ENCODE data around the gene LEMD1. TPM values are rescaled to one million over a fixed set of nuclear protein-coding genes. Genes with fewer than 3 reads are reported as not detected.

The LEMD1 gene, protein sequence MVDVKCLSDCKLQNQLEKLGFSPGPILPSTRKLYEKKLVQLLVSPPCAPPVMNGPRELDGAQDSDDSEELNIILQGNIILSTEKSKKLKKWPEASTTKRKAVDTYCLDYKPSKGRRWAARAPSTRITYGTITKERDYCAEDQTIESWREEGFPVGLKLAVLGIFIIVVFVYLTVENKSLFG
- 1 to 10 TPM; 2.2 to 2.5 TPM for total RNA-seq

- no peak within 1 kb of the TSS for H3K4me3 Mint-ChIP-seq
- intact Hi-C loops (cut with micrococcal nuclease), result no loop called here
- no peak for DNase-seq
- no peaks in the 10 kb centered on the region for H3K4me1 Mint-ChIP-seq (ENCODE audit: low read depth)
- ChIA-PET POLR2A (no interaction called here), CTCF (interaction anchor here (1.3 to 3.2 kb wide), 4 partner anchors 9 to 103 kb away, joined by 4 to 18 read pairs (median 6); no protein-coding TSS in a partner anchor)
- peaks cover 17% of the 10 kb centered on the region for H3K27me3 Mint-ChIP-seq
- H3K36me3 Mint-ChIP-seq, result no peaks in the 10 kb centered on the region
- H3K27ac Mint-ChIP-seq, result no peak within 1 kb of the TSS
- H3K9me3 Mint-ChIP-seq, result no peaks in the 10 kb centered on the region
Measured at GRCh38 chr1:205421798-205422197, at the start of gene LEMD1. Gene LEMD1, minus strand, starts transcription at chr1:205422056. Its CDS starts 1,520 bp downstream, at chr1:205420536.

GRCh38 chr1:205470131-205470530 lies 48.3 kb upstream of the LEMD1 start:
- Mint-ChIP-seq H3K27me3 (peaks cover 40% of the 10 kb centered on the region), H3K4me1 (ENCODE audit: low read depth) (no peaks in the 10 kb centered on the region), H3K4me3 (no peak overlapping the region), H3K9me3 (peaks cover 7% of the 10 kb centered on the region), H3K27ac (no peak overlapping the region), H3K36me3 (peaks cover 7% of the 10 kb centered on the region)
- intact Hi-C loops (cut with micrococcal nuclease), result no loop called here
- no peak for DNase-seq
- ChIA-PET POLR2A (no interaction called here), CTCF (interaction anchor here (1.6 to 10.3 kb wide), 2 partner anchors 17 to 116 kb away, joined by 4 to 75 read pairs; no protein-coding TSS in a partner anchor)

- Mint-ChIP-seq H3K9me3 (no peaks in the 10 kb centered on the region), H3K27ac (no peak overlapping the region), H3K4me1 (ENCODE audit: low read depth) (no peaks in the 10 kb centered on the region), H3K27me3 (peaks cover 15% of the 10 kb centered on the region), H3K36me3 (no peaks in the 10 kb centered on the region), H3K4me3 (no peak overlapping the region)
- ChIA-PET CTCF (interaction anchor here (1.5 kb wide), 1 partner anchor 19 kb away, joined by 13 read pairs; no protein-coding TSS in a partner anchor), POLR2A (no interaction called here)
- DNase-seq, result no peak
- intact Hi-C loops (cut with micrococcal nuclease), result no loop called here
Measured at GRCh38 chr1:205466595-205467220, 44.9 kb upstream of the LEMD1 start.

DNA sequence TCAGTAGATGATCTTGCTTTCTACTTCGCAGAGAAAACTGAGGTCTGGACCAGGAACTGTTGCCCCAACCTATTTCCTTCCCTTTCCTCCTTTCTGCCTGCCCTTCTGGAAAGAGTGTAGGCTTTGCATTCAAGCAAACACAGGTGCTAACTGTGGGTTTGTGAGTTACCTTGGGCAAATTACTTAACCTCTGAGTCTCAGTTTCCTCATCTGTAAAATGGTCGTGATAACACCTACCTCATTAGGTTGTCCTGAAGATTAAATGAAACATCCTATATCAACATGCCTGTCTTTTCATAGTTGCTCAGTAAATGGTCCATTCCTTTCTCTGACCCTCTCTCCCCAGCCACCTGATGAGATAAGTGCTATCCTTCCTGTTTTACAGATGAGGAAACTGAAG lies 43.5 kb upstream of the LEMD1 start:
- no peak for DNase-seq
- Mint-ChIP-seq H3K27me3 (peaks cover 17% of the 10 kb centered on the region), H3K4me1 (ENCODE audit: low read depth) (no peaks in the 10 kb centered on the region), H3K9me3 (no peaks in the 10 kb centered on the region), H3K27ac (no peak overlapping the region), H3K36me3 (no peaks in the 10 kb centered on the region), H3K4me3 (no peak overlapping the region)
- ChIA-PET POLR2A (no interaction called here), CTCF (no interaction called here)
- intact Hi-C loops (cut with micrococcal nuclease), result no loop called here

DNA sequence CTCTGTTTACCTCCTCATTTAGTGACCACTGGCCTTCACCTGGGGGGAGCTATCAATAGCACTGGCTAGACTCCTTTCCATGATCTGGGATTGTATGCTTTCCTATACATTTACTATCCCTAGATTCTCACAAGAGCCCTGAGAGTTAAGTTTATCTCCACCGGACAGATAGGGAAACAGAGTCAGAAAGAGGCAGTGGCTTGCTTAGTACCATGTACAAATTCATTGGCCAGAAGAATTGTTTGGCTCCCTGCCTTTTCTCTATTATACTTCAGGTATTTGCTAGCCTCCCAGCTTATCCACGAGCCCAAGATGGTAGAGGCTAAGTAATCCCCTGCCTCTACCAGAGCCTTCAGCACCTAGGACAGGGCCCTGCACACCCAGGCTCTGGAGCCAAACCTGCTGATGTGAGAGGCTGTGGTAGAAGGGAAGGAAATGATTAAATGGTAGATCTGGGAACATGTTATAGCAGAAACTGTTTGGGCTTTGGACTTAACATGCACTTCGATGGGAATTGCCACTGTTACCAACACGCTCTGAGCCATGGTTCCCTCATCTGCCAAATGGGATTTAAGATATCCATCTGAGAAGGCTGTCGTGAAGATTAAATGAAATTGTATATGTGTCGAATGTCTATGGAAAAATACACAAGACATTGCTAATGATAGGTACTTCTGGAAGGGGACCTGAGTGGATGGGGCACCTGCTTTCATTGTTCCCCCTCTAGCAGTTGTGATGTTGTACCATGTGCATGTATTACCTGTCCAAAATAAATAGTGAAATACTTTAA lies 37.1 kb upstream of the LEMD1 start:
- H3K4me1 Mint-ChIP-seq (ENCODE audit: low read depth), result peaks cover 13% of the 10 kb centered on the region
- peaks cover 45% of the 10 kb centered on the region for H3K27me3 Mint-ChIP-seq
- peak; percentile 64 for DNase-seq
- intact Hi-C loops (cut with micrococcal nuclease), result no loop called here
- no peak overlapping the region for H3K27ac Mint-ChIP-seq
- no peaks in the 10 kb centered on the region for H3K9me3 Mint-ChIP-seq
- no peak overlapping the region for H3K4me3 Mint-ChIP-seq
- no peaks in the 10 kb centered on the region for H3K36me3 Mint-ChIP-seq
- POLR2A ChIA-PET, result no interaction called here
- CTCF ChIA-PET, result interaction anchor here (0.7 to 1.0 kb wide), 2 partner anchors 27 to 28 kb away, joined by 3 read pairs; no protein-coding TSS in a partner anchor

- no peak overlapping the region for H3K27ac Mint-ChIP-seq
- ChIA-PET CTCF (interaction anchor here (1.1 to 3.0 kb wide), 4 partner anchors 26 to 121 kb away, joined by 3 to 16 read pairs (median 5); no protein-coding TSS in a partner anchor), POLR2A (interaction anchor here (0.5 to 1.1 kb wide), 2 partner anchors 16 to 178 kb away, joined by 3 to 4 read pairs; no protein-coding TSS in a partner anchor)
- no peaks in the 10 kb centered on the region for H3K9me3 Mint-ChIP-seq
- H3K4me3 Mint-ChIP-seq, result no peak overlapping the region
- H3K4me1 Mint-ChIP-seq (ENCODE audit: low read depth), result peaks cover 13% of the 10 kb centered on the region
- no peaks in the 10 kb centered on the region for H3K36me3 Mint-ChIP-seq
- intact Hi-C loops (cut with micrococcal nuclease), result no loop called here
- peaks cover 59% of the 10 kb centered on the region for H3K27me3 Mint-ChIP-seq
- no peak for DNase-seq
Measured at GRCh38 chr1:205456868-205457745, 35.3 kb upstream of the LEMD1 start.

DNA sequence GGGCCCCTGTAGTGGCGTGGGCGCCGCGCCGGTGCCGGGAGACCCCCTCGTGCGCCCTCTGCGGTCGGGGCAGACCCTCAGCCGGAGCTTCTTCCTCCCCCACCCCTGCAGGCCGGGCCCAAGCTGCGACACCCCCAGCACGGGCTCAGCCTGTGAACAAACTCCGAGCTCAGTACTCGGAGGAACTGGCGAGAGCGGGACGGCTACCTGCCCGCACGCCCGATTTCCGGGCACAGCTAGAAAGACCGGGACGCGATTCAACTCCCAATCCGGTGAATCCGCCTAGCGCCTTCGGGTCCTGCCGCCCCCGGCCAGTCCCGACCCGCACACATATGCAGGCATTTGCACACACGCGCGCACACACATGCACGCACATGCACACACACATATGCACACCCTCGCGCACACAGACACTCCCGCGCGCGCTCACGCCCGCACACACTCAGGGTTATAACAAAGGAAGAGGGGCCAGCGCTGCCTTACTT lies 34.6 kb upstream of the LEMD1 start:
- H3K27me3 Mint-ChIP-seq, result peaks cover 60% of the 10 kb centered on the region
- CTCF ChIA-PET, result interaction anchor here (1.1 to 3.0 kb wide), 4 partner anchors 25 to 120 kb away, joined by 3 to 16 read pairs (median 5); no protein-coding TSS in a partner anchor
- no peaks in the 10 kb centered on the region for H3K9me3 Mint-ChIP-seq
- no peaks in the 10 kb centered on the region for H3K36me3 Mint-ChIP-seq
- peak; percentile 17 for DNase-seq
- POLR2A ChIA-PET, result interaction anchor here (0.5 to 1.1 kb wide), 2 partner anchors 16 to 179 kb away, joined by 3 to 4 read pairs; no protein-coding TSS in a partner anchor
- peaks cover 13% of the 10 kb centered on the region for H3K4me1 Mint-ChIP-seq (ENCODE audit: low read depth)
- peak overlapping the region; percentile 38 for H3K4me3 Mint-ChIP-seq
- intact Hi-C loops (cut with micrococcal nuclease), result no loop called here
- no peak overlapping the region for H3K27ac Mint-ChIP-seq

DNA sequence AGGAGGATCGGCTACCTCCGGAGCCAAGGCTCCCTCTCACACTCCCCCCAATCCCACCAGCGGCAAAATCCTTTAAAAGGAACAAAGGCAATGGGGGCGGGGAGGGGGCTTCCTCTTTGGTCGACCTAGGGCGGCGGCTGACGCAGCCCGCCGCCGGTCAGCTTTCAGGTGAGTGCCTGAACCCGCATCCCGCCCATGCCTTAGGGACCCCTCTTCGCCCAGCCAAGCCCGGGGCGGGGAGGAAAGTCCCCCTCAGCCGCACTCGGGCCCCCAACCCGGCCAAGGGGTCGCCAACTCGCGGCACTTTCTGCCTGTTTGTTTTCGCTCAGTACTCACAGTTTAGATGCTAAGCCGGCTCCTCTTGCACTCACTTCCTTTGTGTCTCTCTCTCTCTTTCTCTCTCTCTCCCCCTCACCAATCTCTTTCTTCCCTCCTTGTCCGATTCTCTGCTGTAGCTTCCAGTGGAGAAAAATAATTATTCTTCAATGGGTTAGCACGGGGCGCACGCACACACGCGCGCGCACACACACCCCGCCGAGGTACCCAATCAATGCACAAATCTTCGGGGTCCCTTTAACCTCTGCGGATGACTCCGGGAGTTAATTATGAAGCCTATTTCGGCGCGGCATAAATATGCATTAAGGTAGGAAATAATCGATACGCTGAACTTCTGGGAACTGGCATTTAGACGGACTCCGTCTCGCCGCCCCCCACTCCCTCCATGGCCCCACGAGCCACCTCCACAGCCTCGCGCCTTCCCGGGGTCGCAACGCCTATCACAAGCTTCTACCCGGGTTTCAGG lies 33.9 kb upstream of the LEMD1 start, which contains the start of gene BLACAT1:
Gene BLACAT1 (minus strand): TSS at position 465 of the 802 bp plus-strand sequence.
- Mint-ChIP-seq H3K4me3 (peak within 1 kb of the TSS; percentile 38), H3K9me3 (no peaks in the 10 kb centered on the region), H3K36me3 (no peaks in the 10 kb centered on the region), H3K27ac (no peak within 1 kb of the TSS), H3K27me3 (peaks cover 62% of the 10 kb centered on the region), H3K4me1 (ENCODE audit: low read depth) (peaks cover 13% of the 10 kb centered on the region)
- CTCF ChIA-PET, result interaction anchor here (1.4 to 3.0 kb wide), 3 partner anchors 25 to 68 kb away, joined by 3 to 16 read pairs (median 7); no protein-coding TSS in a partner anchor
- DNase-seq, result no peak
- intact Hi-C loops (cut with micrococcal nuclease), result no loop called here
- POLR2A ChIA-PET, result interaction anchor here (1.1 kb wide), 1 partner anchor 15 kb away, joined by 3 read pairs; no protein-coding TSS in a partner anchor

DNA sequence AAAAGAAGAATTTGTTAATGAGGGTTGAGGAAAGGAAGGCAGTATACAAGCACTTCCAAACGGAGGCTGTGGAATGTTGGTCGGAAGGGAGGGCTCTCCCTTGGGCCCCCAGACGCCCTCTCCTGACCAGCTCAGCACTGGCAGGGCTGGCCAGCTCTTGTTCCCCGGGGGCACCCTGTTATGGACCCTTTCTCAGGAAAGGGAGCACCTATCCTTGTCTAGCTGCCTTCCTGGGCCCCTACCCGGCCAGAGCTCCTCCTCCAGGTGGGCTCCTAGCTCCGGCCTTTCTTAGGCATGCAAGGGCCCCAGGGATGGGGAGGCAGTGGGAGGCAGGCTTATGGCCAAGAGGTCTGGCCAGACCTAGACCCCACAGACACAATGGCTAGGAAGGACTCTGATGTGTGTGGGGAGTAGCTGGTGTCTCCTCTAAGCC lies 33.1 kb upstream of the LEMD1 start:
- H3K27me3 Mint-ChIP-seq, result peaks cover 58% of the 10 kb centered on the region
- intact Hi-C loops (cut with micrococcal nuclease), result no loop called here
- ChIA-PET CTCF (interaction anchor here (0.5 to 3.0 kb wide), 2 partner anchors 31 to 709 kb away, joined by 3 to 16 read pairs; no protein-coding TSS in a partner anchor), POLR2A (no interaction called here)
- no peak for DNase-seq
- H3K9me3 Mint-ChIP-seq, result no peaks in the 10 kb centered on the region
- H3K4me1 Mint-ChIP-seq (ENCODE audit: low read depth), result peaks cover 13% of the 10 kb centered on the region
- no peak overlapping the region for H3K27ac Mint-ChIP-seq
- H3K4me3 Mint-ChIP-seq, result no peak overlapping the region
- H3K36me3 Mint-ChIP-seq, result no peaks in the 10 kb centered on the region

DNA sequence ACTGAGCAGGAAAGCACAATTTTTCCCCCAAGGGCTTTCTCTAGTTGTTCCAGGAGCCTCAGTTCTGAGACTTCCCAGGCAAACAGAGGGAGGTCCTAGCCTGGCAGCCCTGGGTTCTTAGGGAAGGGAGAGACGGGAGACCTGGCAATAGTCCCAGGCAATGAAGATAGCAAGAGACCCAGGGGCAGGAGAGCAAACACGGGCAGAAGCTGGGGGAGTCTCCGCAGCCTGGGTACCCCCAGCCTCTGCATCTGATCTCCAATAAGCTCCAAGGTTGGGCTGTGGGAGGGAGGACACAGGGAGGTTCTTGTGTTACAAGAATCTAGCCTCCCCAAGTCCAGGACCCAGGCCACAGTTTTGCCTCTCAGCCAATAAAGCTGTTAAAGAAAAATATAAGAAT lies 31.6 kb upstream of the LEMD1 start:
- H3K36me3 Mint-ChIP-seq, result no peaks in the 10 kb centered on the region
- no peaks in the 10 kb centered on the region for H3K9me3 Mint-ChIP-seq
- intact Hi-C loops (cut with micrococcal nuclease), result no loop called here
- H3K4me3 Mint-ChIP-seq, result no peak overlapping the region
- peaks cover 50% of the 10 kb centered on the region for H3K27me3 Mint-ChIP-seq
- no peak overlapping the region for H3K27ac Mint-ChIP-seq
- CTCF ChIA-PET, result interaction anchor here (1.3 to 1.6 kb wide), 2 partner anchors 29 to 100 kb away, joined by 4 read pairs; no protein-coding TSS in a partner anchor
- DNase-seq, result no peak
- POLR2A ChIA-PET, result no interaction called here
- peaks cover 19% of the 10 kb centered on the region for H3K4me1 Mint-ChIP-seq (ENCODE audit: low read depth)

All from activated CD4-positive, alpha-beta memory T cell treated with anti-CD3 and anti-CD28 coated beads for 36 hours (primary cell).